Esophagus muscularis mucosa (tissue), 4 donors: ENCODE measurements around the gene NDUFS7.

Experiments
- EP300 ChIP-seq: sonication (generic); formaldehyde crosslinking; IDR thresholded peaks from one replicate; pipeline ENCODE4 v1.6.1; 2017; ENCODE audit warnings: antibody characterized with exemption
- POLR2A ChIP-seq: fragments of 450-650 bp; IDR thresholded peaks from one replicate; pipeline ENCODE4 v1.6.1; 2017; ENCODE audit warnings: antibody characterized with exemption, moderate library complexity, mild to moderate bottlenecking, low read depth
- POLR2AphosphoS5 ChIP-seq, 2 donors: sonication (generic); formaldehyde crosslinking; IDR thresholded peaks; one replicate each; pipeline ENCODE4 v1.6.1; 2017; ENCODE audit warnings: antibody characterized with exemption in 2 of 2
- TF ChIP-seq, protein P1 (sequence below), 3 experiments: fragments of 200-600 bp in 2 of 3; fragments of 450-650 bp in 1 of 3; sonication (generic) in 2 of 3; IDR thresholded peaks; one replicate each; pipeline ENCODE4 v1.5.1; 2017 to 2019; ENCODE audit warnings: antibody characterized with exemption in 3 of 3, mild to moderate bottlenecking in 2 of 3, moderate library complexity in 1 of 3

DNA sequence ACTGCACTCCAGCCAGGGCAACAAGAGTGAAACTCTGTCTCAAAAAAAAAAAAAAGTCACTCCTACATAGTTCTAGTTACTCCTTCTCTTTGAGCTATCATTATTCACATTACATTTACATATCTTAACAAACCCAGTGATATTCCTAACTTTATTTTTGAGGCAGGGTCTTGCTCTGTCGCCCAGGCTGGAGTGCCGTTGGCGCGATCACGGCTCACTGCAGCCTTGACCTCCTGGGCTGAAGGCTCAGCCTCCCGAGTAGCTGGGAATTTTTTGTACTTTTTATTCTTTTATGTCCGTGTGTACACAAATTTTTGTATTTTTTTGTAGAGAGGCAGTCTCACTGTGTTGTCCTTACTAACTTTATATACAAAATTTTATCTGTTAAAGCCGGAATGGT, 53.9 kb downstream of the NDUFS7 start:
- no peak for TF ChIP-seq EP300
- TF ChIP-seq, protein P1, sequence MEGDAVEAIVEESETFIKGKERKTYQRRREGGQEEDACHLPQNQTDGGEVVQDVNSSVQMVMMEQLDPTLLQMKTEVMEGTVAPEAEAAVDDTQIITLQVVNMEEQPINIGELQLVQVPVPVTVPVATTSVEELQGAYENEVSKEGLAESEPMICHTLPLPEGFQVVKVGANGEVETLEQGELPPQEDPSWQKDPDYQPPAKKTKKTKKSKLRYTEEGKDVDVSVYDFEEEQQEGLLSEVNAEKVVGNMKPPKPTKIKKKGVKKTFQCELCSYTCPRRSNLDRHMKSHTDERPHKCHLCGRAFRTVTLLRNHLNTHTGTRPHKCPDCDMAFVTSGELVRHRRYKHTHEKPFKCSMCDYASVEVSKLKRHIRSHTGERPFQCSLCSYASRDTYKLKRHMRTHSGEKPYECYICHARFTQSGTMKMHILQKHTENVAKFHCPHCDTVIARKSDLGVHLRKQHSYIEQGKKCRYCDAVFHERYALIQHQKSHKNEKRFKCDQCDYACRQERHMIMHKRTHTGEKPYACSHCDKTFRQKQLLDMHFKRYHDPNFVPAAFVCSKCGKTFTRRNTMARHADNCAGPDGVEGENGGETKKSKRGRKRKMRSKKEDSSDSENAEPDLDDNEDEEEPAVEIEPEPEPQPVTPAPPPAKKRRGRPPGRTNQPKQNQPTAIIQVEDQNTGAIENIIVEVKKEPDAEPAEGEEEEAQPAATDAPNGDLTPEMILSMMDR (IDR thresholded peaks at IDR 0.05) = no peak
- TF ChIP-seq POLR2AphosphoS5 (IDR thresholded peaks at IDR 0.05) = no peak
- no peak for TF ChIP-seq POLR2A
